ENCODE measurements around the gene SBNO1.

The SBNO1 gene

DNA sequence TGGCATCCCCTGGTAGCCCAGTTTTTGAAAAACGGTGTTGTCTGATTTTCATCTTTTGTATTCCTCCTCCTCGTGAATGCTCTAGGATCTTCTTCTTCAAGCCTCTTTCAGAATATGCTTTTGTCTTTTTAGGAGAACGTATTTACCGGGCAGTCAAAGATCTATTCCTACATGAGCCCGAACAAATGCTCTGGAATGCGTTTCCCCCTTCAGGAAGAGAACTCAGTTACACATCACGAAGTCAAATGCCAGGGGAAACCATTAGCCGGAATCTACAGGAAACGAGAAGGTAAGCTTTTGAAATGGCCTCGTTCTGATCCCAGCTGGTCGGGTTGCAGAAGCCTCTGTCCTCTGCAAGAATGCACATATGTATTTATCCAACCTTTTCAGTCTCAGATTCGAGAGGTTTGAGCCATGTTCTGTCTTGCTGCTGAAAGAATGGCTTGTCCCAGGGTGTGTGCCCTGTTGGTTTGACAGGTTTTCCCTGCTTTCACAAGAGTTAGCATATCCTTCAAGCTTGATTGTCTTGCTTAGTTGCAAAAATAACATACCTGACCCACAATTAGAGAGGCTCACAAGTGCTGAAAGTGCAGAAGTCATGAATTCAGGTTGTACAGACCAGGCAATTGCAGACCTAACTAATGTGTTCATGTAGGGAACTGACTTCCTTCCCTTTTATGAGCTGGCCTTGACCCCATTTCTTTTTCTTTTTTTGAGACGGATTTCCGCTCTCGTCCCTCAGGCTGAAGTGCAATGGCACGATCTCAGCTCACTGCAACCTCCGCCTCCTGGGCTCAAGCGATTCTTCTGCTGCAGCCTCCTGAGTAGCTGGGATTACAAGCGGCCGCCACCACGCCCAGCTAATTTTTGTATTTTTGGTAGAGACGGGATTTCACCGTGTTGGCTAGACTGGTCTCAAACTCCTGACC is 26.1 kb upstream of the SBNO1 start:
- TF ChIP-seq, protein P1, sequence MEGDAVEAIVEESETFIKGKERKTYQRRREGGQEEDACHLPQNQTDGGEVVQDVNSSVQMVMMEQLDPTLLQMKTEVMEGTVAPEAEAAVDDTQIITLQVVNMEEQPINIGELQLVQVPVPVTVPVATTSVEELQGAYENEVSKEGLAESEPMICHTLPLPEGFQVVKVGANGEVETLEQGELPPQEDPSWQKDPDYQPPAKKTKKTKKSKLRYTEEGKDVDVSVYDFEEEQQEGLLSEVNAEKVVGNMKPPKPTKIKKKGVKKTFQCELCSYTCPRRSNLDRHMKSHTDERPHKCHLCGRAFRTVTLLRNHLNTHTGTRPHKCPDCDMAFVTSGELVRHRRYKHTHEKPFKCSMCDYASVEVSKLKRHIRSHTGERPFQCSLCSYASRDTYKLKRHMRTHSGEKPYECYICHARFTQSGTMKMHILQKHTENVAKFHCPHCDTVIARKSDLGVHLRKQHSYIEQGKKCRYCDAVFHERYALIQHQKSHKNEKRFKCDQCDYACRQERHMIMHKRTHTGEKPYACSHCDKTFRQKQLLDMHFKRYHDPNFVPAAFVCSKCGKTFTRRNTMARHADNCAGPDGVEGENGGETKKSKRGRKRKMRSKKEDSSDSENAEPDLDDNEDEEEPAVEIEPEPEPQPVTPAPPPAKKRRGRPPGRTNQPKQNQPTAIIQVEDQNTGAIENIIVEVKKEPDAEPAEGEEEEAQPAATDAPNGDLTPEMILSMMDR (IDR thresholded peaks at IDR 0.05): no peak
- peaks cover 0 to 66% (median 37%) of the 10 kb centered on the region in 4 donors for H3K4me1 ChIP-seq
- no peaks in the 10 kb centered on the region for H3K9me3 ChIP-seq
- H3K27me3 ChIP-seq: no peaks in the 10 kb centered on the region
- intact Hi-C loops (cut with DNase I; ENCODE audit: low total_unique reads): loop anchor here (5.0 to 10.0 kb wide), 2 partner anchors 42 to 144 kb away; partner anchors contain the start of gene RILPL1
- H3K4me3 ChIP-seq: peak overlapping the region; percentile 59 to 83
- H3K27ac ChIP-seq: peak overlapping the region; percentile 90 to 92
- DNase-seq: no peak
- peaks cover 35 to 52% (median 51%) of the 10 kb centered on the region in 3 donors for H3K36me3 ChIP-seq

GRCh38 chr12:123389560-123390351 is 25.1 kb upstream of the SBNO1 start:
- peak in 1 of 2 donors; percentile 75 for DNase-seq
- intact Hi-C loops (cut with DNase I; ENCODE audit: low total_unique reads): loop anchor here (5.0 to 10.0 kb wide), 2 partner anchors 43 to 145 kb away; partner anchors contain the start of gene RILPL1
- H3K4me1 ChIP-seq: peaks cover 0 to 61% (median 37%) of the 10 kb centered on the region in 4 donors
- no peaks in the 10 kb centered on the region for H3K27me3 ChIP-seq
- peak overlapping the region; percentile 90 to 92 for H3K27ac ChIP-seq
- peak overlapping the region; percentile 59 to 83 for H3K4me3 ChIP-seq
- H3K9me3 ChIP-seq: no peaks in the 10 kb centered on the region
- TF ChIP-seq, protein P1 (IDR thresholded peaks at IDR 0.05): no peak
- peaks cover 25 to 42% (median 41%) of the 10 kb centered on the region in 3 donors for H3K36me3 ChIP-seq

- Histone ChIP-seq H3K27me3 (no peaks in the 10 kb centered on the region), H3K9me3 (no peaks in the 10 kb centered on the region), H3K27ac (peak overlapping the region; percentile 92 to 94), H3K36me3 (peaks cover 23 to 35% (median 34%) of the 10 kb centered on the region in 3 donors), H3K4me1 (peaks cover 0 to 63% (median 43%) of the 10 kb centered on the region in 4 donors), H3K4me3 (peak overlapping the region; percentile 59 to 83)
- DNase-seq: no peak
- TF ChIP-seq, protein P1 (IDR thresholded peaks at IDR 0.05): no peak
- intact Hi-C loops (cut with DNase I; ENCODE audit: low total_unique reads): no loop called here
Measured at GRCh38 chr12:123388951-123389559, 24.4 kb upstream of the SBNO1 start.

DNA sequence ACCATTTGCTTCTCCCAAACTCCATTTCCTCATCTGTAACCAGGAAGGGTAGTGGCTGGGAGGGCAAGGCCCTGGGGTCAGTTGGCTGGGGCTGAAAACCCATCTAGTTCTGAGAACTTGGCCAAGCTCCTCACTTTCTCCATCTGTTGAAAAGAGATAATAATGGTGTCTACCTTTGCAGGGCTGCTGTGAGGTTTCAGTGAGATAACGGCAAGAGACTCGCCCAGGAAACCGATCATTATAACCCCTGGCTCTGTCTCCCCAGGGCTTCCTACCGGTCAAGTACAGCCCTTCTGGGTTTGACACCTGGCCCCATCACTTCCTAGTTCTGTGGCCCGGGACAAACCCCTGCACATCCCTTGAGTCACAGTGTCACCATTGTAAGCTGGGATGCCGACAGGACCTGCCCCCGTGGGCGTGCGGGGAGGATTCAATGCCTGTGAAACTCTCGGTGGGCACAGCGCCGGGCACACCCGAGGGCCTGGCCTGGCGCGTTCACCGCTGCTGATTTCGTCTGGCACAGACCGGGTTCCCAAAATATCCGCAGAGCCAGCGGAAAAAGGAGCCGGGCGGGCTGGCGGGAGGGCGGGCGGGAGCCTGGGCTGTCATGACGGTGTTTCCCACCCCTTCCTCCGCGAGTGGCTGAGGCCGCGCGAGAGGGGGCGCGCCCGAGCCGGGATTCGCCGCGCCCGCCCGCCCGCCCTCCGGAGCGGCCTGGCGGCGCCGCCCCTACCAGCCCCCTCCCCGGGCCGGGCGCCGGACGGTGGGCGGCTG is 23.7 kb upstream of the SBNO1 start:
- TF ChIP-seq, protein P1 (IDR thresholded peaks at IDR 0.05): peak in 1 of 2 experiments; percentile 5
- DNase-seq: peak; percentile 72 to 94
- Histone ChIP-seq H3K4me1 (peaks cover 0 to 57% (median 43%) of the 10 kb centered on the region in 4 donors), H3K9me3 (no peaks in the 10 kb centered on the region), H3K27ac (peak overlapping the region; percentile 94 to 96), H3K4me3 (peak overlapping the region; percentile 59 to 83), H3K27me3 (no peaks in the 10 kb centered on the region), H3K36me3 (peaks cover 16 to 29% (median 28%) of the 10 kb centered on the region in 3 donors)
- intact Hi-C loops (cut with DNase I; ENCODE audit: low total_unique reads): no loop called here

Data from tibial artery (tissue), 4 donors.